ENCODE results near the gene LINC01488. TPM values are rescaled to one million over a fixed set of nuclear protein-coding genes. Genes with fewer than 3 reads are reported as not detected.

LINC01488 gene
- total RNA-seq, 2 donors from 2014 or later, result not detected

GRCh38 chr11:69486773-69487291 is 5.4 kb downstream of the LINC01488 start:
- no peaks in the 10 kb centered on the region for H3K27me3 ChIP-seq (replicated peaks; ENCODE audit: insufficient read depth)
- no peak overlapping the region for H3K4me3 ChIP-seq
- H3K27ac ChIP-seq, result peak overlapping the region in 1 of 2 donors; percentile 38
- no peak for TF ChIP-seq CTCF (IDR thresholded peaks at IDR 0.05)
- no peaks in the 10 kb centered on the region for H3K36me3 ChIP-seq
- H3K4me1 ChIP-seq (ENCODE audit: control insufficient read depth in 1 of 2, low read depth in 2 of 2), result peaks cover 19 to 43% of the 10 kb centered on the region in 2 donors
- no peak for ATAC-seq (ENCODE audit: insufficient number of reproducible peaks, low FRiP score, low read depth)
- H3K9me3 ChIP-seq, result no peaks in the 10 kb centered on the region
- DNase-seq (ENCODE audit: low spot score), result no peak

- TF ChIP-seq CTCF (IDR thresholded peaks at IDR 0.05), result no peak
- Histone ChIP-seq H3K9me3 (no peaks in the 10 kb centered on the region), H3K27me3 (replicated peaks; ENCODE audit: insufficient read depth) (no peaks in the 10 kb centered on the region), H3K4me1 (ENCODE audit: control insufficient read depth in 1 of 2, low read depth in 2 of 2) (peaks cover 19 to 43% of the 10 kb centered on the region in 2 donors), H3K36me3 (no peaks in the 10 kb centered on the region), H3K4me3 (no peak overlapping the region), H3K27ac (peak overlapping the region in 1 of 2 donors; percentile 38)
- DNase-seq (ENCODE audit: low spot score) (no peak), ATAC-seq (ENCODE audit: insufficient number of reproducible peaks, low FRiP score, low read depth) (no peak)
Observed at GRCh38 chr11:69487391-69487790, 5.9 kb downstream of the LINC01488 start.

- H3K4me3 ChIP-seq, result no peak overlapping the region
- no peaks in the 10 kb centered on the region for H3K9me3 ChIP-seq
- no peaks in the 10 kb centered on the region for H3K36me3 ChIP-seq
- H3K27me3 ChIP-seq (replicated peaks; ENCODE audit: insufficient read depth), result no peaks in the 10 kb centered on the region
- peak overlapping the region in 1 of 2 donors; percentile 5 for H3K27ac ChIP-seq
- TF ChIP-seq CTCF (IDR thresholded peaks at IDR 0.05), result no peak
- DNase-seq (ENCODE audit: low spot score) (no peak), ATAC-seq (ENCODE audit: insufficient number of reproducible peaks, low FRiP score, low read depth) (no peak)
- peaks cover 19 to 43% of the 10 kb centered on the region in 2 donors for H3K4me1 ChIP-seq (ENCODE audit: control insufficient read depth in 1 of 2, low read depth in 2 of 2)
Observed at GRCh38 chr11:69487849-69488542, 6.5 kb downstream of the LINC01488 start.

DNA sequence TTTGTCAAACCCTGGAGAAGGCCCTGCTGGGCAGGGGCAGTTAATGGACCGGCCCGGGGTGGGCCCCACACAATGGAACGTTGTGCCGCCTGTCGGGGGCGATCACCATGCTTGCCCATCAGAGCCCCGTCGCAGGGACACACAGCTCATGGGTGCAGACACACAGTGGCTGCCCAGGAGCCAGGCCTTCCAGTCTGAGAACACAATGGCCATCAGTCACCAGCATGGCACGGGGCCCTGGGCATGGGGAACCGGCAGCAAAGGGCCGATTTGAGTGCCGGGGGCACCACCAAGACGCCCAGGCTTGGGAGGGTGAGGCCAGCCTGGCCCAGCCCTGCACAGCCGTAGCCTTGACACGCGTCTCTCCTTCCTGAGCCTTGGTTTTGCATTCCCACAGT is 7.1 kb downstream of the LINC01488 start:
- peak overlapping the region; percentile 5 to 33 for H3K27ac ChIP-seq
- H3K4me3 ChIP-seq, result no peak overlapping the region
- H3K9me3 ChIP-seq, result no peaks in the 10 kb centered on the region
- H3K4me1 ChIP-seq (ENCODE audit: control insufficient read depth in 1 of 2, low read depth in 2 of 2), result peaks cover 19 to 43% of the 10 kb centered on the region in 2 donors
- ATAC-seq (ENCODE audit: insufficient number of reproducible peaks, low FRiP score, low read depth), result no peak
- DNase-seq (ENCODE audit: low spot score), result no peak
- TF ChIP-seq CTCF (IDR thresholded peaks at IDR 0.05), result no peak
- H3K36me3 ChIP-seq, result no peaks in the 10 kb centered on the region
- H3K27me3 ChIP-seq (replicated peaks; ENCODE audit: insufficient read depth), result no peaks in the 10 kb centered on the region

DNA sequence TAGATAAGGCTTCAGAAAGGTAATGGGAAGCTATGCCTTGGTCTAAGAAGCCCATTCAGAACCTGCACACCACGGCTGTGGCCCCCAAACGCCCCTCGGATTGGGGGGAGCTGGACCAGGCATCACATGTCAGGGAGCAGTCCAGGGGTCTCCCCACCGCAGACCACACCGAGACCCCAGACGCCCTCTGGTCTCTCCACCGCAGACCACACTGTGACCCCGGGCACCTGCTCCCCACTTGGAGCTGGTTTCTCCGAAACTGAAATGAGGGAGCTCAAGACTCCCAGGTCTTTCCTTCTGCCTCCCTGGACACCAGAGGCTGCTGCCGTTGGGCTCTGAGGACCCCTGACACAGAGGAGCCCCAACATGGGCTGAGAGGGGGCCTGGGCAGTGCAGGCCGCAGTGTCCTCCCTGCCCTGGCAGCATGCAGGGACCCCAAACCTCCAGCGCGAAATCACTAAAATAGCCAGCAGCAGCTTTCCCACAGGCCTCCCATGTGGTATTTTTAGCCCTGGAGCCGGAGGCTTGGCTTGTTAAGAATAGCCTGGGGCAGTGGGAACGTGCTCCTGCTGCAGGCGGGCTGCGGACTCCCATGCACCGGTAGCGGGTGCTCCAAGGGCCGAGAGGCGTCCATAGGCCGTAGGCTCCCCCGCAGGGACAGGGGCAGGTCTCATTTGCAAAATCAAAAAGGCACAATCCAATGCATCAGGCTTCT is 7.7 kb downstream of the LINC01488 start:
- Histone ChIP-seq H3K4me1 (ENCODE audit: control insufficient read depth in 1 of 2, low read depth in 2 of 2) (peaks cover 19 to 43% of the 10 kb centered on the region in 2 donors), H3K36me3 (no peaks in the 10 kb centered on the region), H3K27me3 (replicated peaks; ENCODE audit: insufficient read depth) (no peaks in the 10 kb centered on the region), H3K4me3 (no peak overlapping the region), H3K27ac (peak overlapping the region; percentile 33 to 40), H3K9me3 (no peaks in the 10 kb centered on the region)
- TF ChIP-seq CTCF (IDR thresholded peaks at IDR 0.05), result no peak
- no peak for DNase-seq (ENCODE audit: low spot score)
- ATAC-seq (ENCODE audit: insufficient number of reproducible peaks, low FRiP score, low read depth), result no peak
